HG02588 (cell line): ENCODE data around the gene GTSE1.

Experiments
- ATAC-seq: cut with Tn5 transposase; IDR thresholded peaks from one replicate; pipeline ENCODE4 v1.9.1; 2021; ENCODE audit warnings: mild to moderate bottlenecking, moderate library complexity; ENCODE audit not compliant: unreplicated experiment

The GTSE1 gene

GRCh38 chr22:46274381-46274780 is 22.3 kb upstream of the GTSE1 start:
- ATAC-seq: no peak

- ATAC-seq: no peak
These were observed 21.1 kb upstream of the GTSE1 start for GRCh38 chr22:46275455-46276122.

- ATAC-seq: no peak
These were observed 20.1 kb upstream of the GTSE1 start for GRCh38 chr22:46276563-46276962.

GRCh38 chr22:46278656-46279645 is 17.7 kb upstream of the GTSE1 start:
- no peak for ATAC-seq

GRCh38 chr22:46280063-46280817 is 16.4 kb upstream of the GTSE1 start:
- no peak for ATAC-seq

GRCh38 chr22:46280999-46281623 is 15.6 kb upstream of the GTSE1 start:
- no peak for ATAC-seq

- ATAC-seq: no peak
These were observed 14.6 kb upstream of the GTSE1 start for GRCh38 chr22:46281866-46282678.

- no peak for ATAC-seq
These were observed 10.7 kb upstream of the GTSE1 start for GRCh38 chr22:46286006-46286405.

GRCh38 chr22:46286941-46287872 is 9.5 kb upstream of the GTSE1 start:
- ATAC-seq: no peak

GRCh38 chr22:46287873-46288751 is 8.6 kb upstream of the GTSE1 start:
- peak; percentile 54 for ATAC-seq

GRCh38 chr22:46288846-46289243 is 7.8 kb upstream of the GTSE1 start:
- ATAC-seq: no peak

- ATAC-seq: no peak
These were observed 7.3 kb upstream of the GTSE1 start for GRCh38 chr22:46289244-46289891.

- no peak for ATAC-seq
These were observed 6.4 kb upstream of the GTSE1 start for GRCh38 chr22:46290121-46290842.

- ATAC-seq: no peak
These were observed 5.6 kb upstream of the GTSE1 start for GRCh38 chr22:46290843-46291785.

- ATAC-seq: no peak
These were observed 4.5 kb upstream of the GTSE1 start for GRCh38 chr22:46292173-46292572.

GRCh38 chr22:46292732-46293131 is 3.9 kb upstream of the GTSE1 start:
- ATAC-seq: no peak
